ENCODE data around the gene ADCY9.

DNA sequence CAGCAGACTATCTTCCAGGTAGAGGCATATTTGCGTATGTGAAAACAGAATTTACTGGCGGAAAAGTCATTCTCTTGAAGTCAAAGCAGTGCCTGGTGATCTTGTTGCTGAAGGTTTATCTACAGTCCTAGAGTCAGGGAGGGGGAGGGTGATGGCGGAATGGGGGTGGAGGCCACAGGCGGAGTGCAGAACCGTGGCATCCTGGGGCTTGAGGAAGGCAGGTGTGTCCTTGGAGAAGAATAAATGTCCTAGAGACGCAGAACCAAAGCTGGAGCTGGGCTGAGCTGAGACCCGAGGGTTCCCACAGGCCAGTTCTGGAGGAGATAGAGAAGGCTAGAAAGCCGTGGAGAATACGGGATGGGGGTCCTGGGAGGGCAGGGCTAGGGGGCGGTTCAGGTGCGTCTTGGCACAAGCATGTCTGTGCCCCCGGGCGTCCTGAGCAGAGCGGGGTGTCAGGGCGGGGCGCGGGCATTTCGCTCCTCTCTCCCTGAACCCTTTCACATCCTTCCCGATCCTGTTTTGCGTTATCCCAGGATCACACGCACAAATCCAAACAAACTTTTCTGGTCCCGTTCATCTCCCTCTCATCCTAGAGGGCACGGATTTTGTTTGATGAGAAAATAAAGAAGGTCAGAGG, 158.8 kb downstream of the ADCY9 start:
- TF ChIP-seq CTCF (IDR thresholded peaks at IDR 0.05) = no peak
- no peak for TF ChIP-seq POLR2A (IDR thresholded peaks at IDR 0.05)

All from esophagus squamous epithelium (tissue), 4 donors.